Transverse colon (tissue), 4 donors: ENCODE results near the gene WNT7A. TPM values are rescaled to one million over a fixed set of nuclear protein-coding genes. Genes with fewer than 3 reads are reported as not detected.
A peak's percentile ranks its signal among the peaks of the same experiment; 100 is the strongest.
"Not testable (repeated sequence)": the region's sequence is repeated elsewhere in the genome, so short reads cannot be mapped to it uniquely, and the experiment has no call there.

Experiments used
- DNase-seq: peaks from one replicate; pipeline ENCODE4 v3.0.0-alpha.2; 2019
- H3K27ac ChIP-seq, 4 donors: fragments of 200-600 bp; sonication (generic); 2 replicates each; pipeline ENCODE4 v1.5.1; 2016 to 2018; ENCODE audit warnings: inconsistent platforms in 4 of 4
- H3K27me3 ChIP-seq: fragments of 200-600 bp; sonication (generic); 2 replicates; pipeline ENCODE4 v1.5.1; 2017; ENCODE audit warnings: inconsistent platforms
- H3K36me3 ChIP-seq, 4 donors: fragments of 200-600 bp; sonication (generic); 2 replicates each; pipeline ENCODE4 v1.5.1; 2017 to 2019; ENCODE audit warnings: inconsistent platforms in 4 of 4
- H3K4me1 ChIP-seq, 4 donors: fragments of 200-600 bp; sonication (generic); 2 replicates each; pipeline ENCODE4 v1.5.1; 2017 to 2020; ENCODE audit warnings: inconsistent platforms in 4 of 4
- H3K4me3 ChIP-seq, 4 donors: fragments of 200-600 bp; sonication (generic); 1 replicate in 1 of 4; 2 replicates in 3 of 4; pipeline versions ENCODE4 v1.5.1 to v1.6.1; 2017 to 2019; ENCODE audit warnings: inconsistent platforms in 4 of 4
- H3K9me3 ChIP-seq, 2 donors: fragments of 200-600 bp; sonication (generic); 2 replicates each; pipeline ENCODE4 v1.5.1; 2017 to 2019; ENCODE audit warnings: inconsistent platforms in 2 of 2
- EP300 ChIP-seq: sonication (generic); formaldehyde crosslinking; IDR thresholded peaks from one replicate; pipeline ENCODE4 v1.6.1; 2017; ENCODE audit warnings: antibody characterized with exemption, low read depth
- POLR2A ChIP-seq: fragments of 450-650 bp; IDR thresholded peaks from one replicate; pipeline ENCODE4 v1.6.1; 2016; ENCODE audit warnings: antibody characterized with exemption, mild to moderate bottlenecking, moderate library complexity
- POLR2AphosphoS5 ChIP-seq, 3 donors: sonication (generic); formaldehyde crosslinking; IDR thresholded peaks; one replicate each; pipeline ENCODE4 v1.6.1; 2016; ENCODE audit warnings: antibody characterized with exemption in 3 of 3
- WGBS, 2 donors: methylation state at CpG; one replicate each; pipeline ENCODE4 v1.1.5; 2018; ENCODE audit warnings: low coverage in 1 of 2; 5-methylcytosine and 5-hydroxymethylcytosine counted together
- in situ Hi-C, 4 donors: fragments of 200-750 bp; cut with MboI; loops; one replicate each; pipeline versions ENCODE4 v1.15.0 to v1.15.1; 2017; ENCODE audit warnings: low sequenced_read_pairs in 3 of 4, low pct_ligation_motif_present in 1 of 4, low pct_unique_long_range_greater_than_20kb in 1 of 4
- intact Hi-C: fragments of 100-400 bp; cut with DNase I; formaldehyde crosslinking; loops from one replicate; pipeline ENCODE4 v1.15.1; 2023; ENCODE audit warnings: low total_unique reads
- total RNA-seq, 4 donors: library from RNA; depleted of rRNA; stranded (reverse); fragments of >200 nt; gene quantifications; one replicate each; pipeline ENCODE4 v1.1.0, GENCODE V29; 2016
- TF ChIP-seq, protein P1 (sequence below), 5 experiments: fragments of 200-600 bp in 3 of 5; fragments of 450-650 bp in 2 of 5; sonication (generic) in 3 of 5; IDR thresholded peaks; 1 replicate in 2 of 5; 2 replicates in 3 of 5; pipeline ENCODE4 v1.5.1; 2016 to 2017; ENCODE audit warnings: antibody characterized with exemption in 5 of 5, inconsistent platforms in 3 of 5, mild to moderate bottlenecking in 2 of 5, moderate library complexity in 1 of 5

The WNT7A gene
- total RNA-seq, result not detected

DNA sequence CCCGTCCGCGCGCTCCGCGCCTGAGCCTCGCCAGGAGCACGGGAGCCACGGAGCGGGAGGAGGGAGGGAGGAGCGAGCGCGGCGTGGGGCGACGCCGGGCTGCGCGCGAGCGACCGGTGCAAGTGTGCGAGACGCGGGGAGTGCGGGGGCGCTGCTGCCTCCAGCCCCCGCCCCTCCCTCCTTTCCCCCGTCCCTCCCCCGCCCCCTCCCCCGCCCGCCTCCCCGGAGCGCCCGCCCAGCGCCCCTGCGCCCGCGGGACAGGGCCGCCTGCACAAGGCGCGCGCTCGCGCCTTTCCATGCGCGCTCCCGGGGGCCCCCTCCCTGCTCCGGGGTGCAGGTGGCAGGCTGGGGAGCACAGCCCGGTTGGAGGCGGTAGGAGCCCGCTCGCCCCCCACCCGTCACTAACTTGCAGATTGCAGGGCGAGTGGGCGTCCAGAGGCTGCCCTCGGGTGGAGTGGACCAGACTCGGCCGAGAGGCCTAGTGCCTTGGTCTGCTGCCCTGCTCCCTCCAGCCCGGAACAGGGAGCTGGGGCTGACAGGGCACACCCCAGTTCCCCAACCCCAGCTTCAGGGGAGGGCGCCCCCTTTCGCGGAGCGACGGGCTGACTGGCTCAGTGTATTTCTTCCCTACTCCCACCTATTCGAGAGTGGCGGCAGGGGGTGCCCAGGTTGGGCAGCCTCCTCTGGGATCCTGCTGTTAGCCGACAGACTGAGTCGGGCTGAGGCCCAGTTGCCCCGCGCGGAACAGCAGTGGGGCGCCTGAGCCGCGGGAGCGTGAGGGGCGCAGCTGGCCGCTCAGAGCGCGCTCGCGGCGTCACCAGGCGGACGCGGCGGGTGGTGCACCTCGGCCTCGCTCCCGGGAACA lies at the start of gene WNT7A:
WNT7A (minus strand) TSS at position 126 of the 865 bp plus-strand sequence. CDS start 255 bp downstream, outside the sequence.
- peaks cover 0 to 28% (median 23%) of the 10 kb centered on the region in 4 donors for H3K4me1 ChIP-seq
- H3K27ac ChIP-seq, result no peak within 1 kb of the TSS
- in situ Hi-C loops, result loop anchor here in 2 of 4 donors (10.0 to 25.0 kb wide), 4 partner anchors 218 to 582 kb away; no protein-coding TSS in a partner anchor
- TF ChIP-seq, protein P1, sequence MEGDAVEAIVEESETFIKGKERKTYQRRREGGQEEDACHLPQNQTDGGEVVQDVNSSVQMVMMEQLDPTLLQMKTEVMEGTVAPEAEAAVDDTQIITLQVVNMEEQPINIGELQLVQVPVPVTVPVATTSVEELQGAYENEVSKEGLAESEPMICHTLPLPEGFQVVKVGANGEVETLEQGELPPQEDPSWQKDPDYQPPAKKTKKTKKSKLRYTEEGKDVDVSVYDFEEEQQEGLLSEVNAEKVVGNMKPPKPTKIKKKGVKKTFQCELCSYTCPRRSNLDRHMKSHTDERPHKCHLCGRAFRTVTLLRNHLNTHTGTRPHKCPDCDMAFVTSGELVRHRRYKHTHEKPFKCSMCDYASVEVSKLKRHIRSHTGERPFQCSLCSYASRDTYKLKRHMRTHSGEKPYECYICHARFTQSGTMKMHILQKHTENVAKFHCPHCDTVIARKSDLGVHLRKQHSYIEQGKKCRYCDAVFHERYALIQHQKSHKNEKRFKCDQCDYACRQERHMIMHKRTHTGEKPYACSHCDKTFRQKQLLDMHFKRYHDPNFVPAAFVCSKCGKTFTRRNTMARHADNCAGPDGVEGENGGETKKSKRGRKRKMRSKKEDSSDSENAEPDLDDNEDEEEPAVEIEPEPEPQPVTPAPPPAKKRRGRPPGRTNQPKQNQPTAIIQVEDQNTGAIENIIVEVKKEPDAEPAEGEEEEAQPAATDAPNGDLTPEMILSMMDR (IDR thresholded peaks at IDR 0.05), result peak; percentile 14 to 47 (median 29)
- no peak for TF ChIP-seq EP300
- WGBS, 2 donors, result 6% methylated on average over 40 of the region's 90 CpGs; no CpG with 5 or more reads in 1 of the 2 donors
- peaks cover 85% of the 10 kb centered on the region for H3K27me3 ChIP-seq
- DNase-seq, result no peak
- no peaks in the 10 kb centered on the region for H3K9me3 ChIP-seq
- intact Hi-C loops, result no loop called here
- no peaks in the 10 kb centered on the region for H3K36me3 ChIP-seq
- H3K4me3 ChIP-seq, result peak within 1 kb of the TSS in 2 of 4 donors; percentile 20 to 38

DNA sequence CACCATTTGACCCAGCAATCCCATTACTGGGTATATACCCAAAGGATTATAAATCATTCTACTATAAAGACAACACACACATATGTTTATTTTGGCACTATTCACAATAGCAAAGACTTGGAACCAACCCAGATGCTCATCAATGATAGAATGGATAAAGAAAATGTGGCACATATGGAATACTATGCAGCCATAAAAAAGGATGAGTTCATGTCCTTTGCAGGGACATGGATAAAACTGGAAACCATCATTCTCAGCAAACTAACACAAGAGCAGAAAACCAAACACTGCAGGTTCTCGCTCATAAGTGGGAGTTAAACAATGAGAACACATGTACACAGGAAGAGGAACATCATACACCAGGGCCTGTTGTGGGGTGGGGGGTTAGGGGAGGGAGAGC lies 48.9 kb upstream of the WNT7A start:
- DNase-seq, H3K27me3 ChIP-seq, intact Hi-C loops, H3K9me3 ChIP-seq, H3K36me3 ChIP-seq, in situ Hi-C loops, H3K4me3 ChIP-seq, H3K4me1 ChIP-seq, H3K27ac ChIP-seq: not testable (repeated sequence)
- 86 to 100% methylated on average over 1 of the region's 1 CpG for WGBS, 2 donors

DNA sequence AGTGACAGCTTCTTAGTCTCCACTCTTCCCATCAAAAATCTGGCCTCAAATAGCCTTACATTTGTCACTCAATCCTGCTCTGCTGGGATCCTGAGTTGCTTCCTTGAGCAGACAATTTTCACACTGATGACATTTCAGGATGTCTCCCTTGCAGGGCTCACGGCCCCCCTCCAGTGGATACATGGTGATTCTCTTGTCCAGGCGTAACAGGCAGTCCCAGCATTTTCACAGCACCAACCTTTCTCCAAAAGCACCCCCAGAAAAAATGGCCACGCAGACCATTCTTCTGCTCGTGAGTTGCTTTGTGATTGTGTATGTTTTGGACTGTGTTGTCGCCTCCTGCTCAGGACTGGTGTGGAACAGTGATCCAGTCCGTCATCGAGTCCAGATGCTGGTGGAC lies 47.4 kb upstream of the WNT7A start:
- intact Hi-C loops, result no loop called here
- TF ChIP-seq, protein P1 (IDR thresholded peaks at IDR 0.05), result no peak
- no peak for TF ChIP-seq POLR2A
- TF ChIP-seq POLR2AphosphoS5 (IDR thresholded peaks at IDR 0.05), result no peak
- TF ChIP-seq EP300, result no peak
- Histone ChIP-seq H3K27me3 (peaks cover under 1% of the 10 kb centered on the region), H3K9me3 (peaks cover 6 to 7% of the 10 kb centered on the region in 2 donors), H3K27ac (no peak overlapping the region), H3K4me3 (no peak overlapping the region), H3K4me1 (no peaks in the 10 kb centered on the region), H3K36me3 (no peaks in the 10 kb centered on the region)
- no peak for DNase-seq
- in situ Hi-C loops, result no loop called here
- 47 to 76% methylated on average over 5 to 7 of the region's 7 CpGs for WGBS, 2 donors

DNA sequence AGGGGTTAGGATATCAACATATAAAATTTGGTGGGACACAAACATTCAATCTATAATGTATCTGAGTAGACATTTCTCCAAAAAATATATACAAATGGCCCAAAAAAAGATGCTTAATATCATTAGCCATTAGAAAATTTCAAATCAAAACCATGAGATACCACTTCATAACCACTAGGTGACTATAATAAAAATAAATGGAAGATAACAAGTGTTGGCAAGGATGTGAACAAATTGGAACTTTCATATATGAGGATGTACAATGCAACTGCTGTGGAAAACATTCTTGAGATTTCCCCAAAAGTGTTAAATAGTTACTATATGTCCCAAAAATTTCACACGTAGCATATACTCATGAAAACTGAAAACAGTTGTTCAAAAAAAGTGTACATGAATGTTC lies 36.5 kb upstream of the WNT7A start:
- DNase-seq, result no peak
- Histone ChIP-seq H3K27me3 (no peaks in the 10 kb centered on the region), H3K4me3 (no peak overlapping the region), H3K4me1 (no peaks in the 10 kb centered on the region), H3K36me3 (no peaks in the 10 kb centered on the region), H3K9me3 (peaks cover 8 to 23% of the 10 kb centered on the region in 2 donors), H3K27ac (no peak overlapping the region)
- TF ChIP-seq, protein P1 (IDR thresholded peaks at IDR 0.05), result no peak
- no peak for TF ChIP-seq POLR2AphosphoS5 (IDR thresholded peaks at IDR 0.05)
- no peak for TF ChIP-seq EP300
- TF ChIP-seq POLR2A, result no peak
- intact Hi-C loops (no loop called here), in situ Hi-C loops (no loop called here)
- 74 to 100% methylated on average over 1 of the region's 1 CpG for WGBS, 2 donors
